DOHH2 (cell line): Measurements from ENCODE around the gene KLHDC7A.

ENCODE experiments used
- CTCF ChIP-seq: fragments of 200-600 bp; sonication (generic); IDR thresholded peaks from one replicate; pipeline ENCODE4 v1.5.1; 2014; ENCODE audit warnings: antibody characterized with exemption, mild to moderate bottlenecking, low read depth, low read length; ENCODE audit not compliant: poor library complexity, severe bottlenecking
- EZH2phosphoT487 ChIP-seq: fragments of 200-600 bp; sonication (generic); IDR thresholded peaks from 2 replicates; pipeline ENCODE4 v1.6.1; 2017; ENCODE audit warnings: borderline replicate concordance, mild to moderate bottlenecking, antibody characterized with exemption, low read length, moderate library complexity, mixed read lengths

- no peak for TF ChIP-seq CTCF
- TF ChIP-seq EZH2phosphoT487, result no peak
Observed at GRCh38 chr1:18532390-18533170, 51.9 kb downstream of the KLHDC7A start.
